ENCODE data around the gene MATN3.

The MATN3 gene

GRCh38 chr2:19993731-19994130 lies 18.7 kb downstream of the MATN3 start:
- Histone ChIP-seq H3K4me1 (ENCODE audit: control insufficient read depth in 1 of 2, insufficient read depth in 2 of 2, low read length in 2 of 2) (peaks cover 0 to 4% of the 10 kb centered on the region in 2 experiments), H3K9me3 (ENCODE audit: insufficient read depth, low read depth, low read length) (no peaks in the 10 kb centered on the region), H3K27me3 (ENCODE audit: insufficient read depth, low read length) (no peaks in the 10 kb centered on the region), H3K9ac (ENCODE audit: low read length) (no peak overlapping the region), H4K91ac (ENCODE audit: low read depth, low read length) (no peak overlapping the region), H3K79me2 (ENCODE audit: control insufficient read depth, insufficient read depth, low read length, poor library complexity) (peaks cover 2% of the 10 kb centered on the region), H2AFZ (ENCODE audit: insufficient read depth, low read length, poor library complexity) (no peak overlapping the region), H4K8ac (ENCODE audit: low read depth, low read length) (no peak overlapping the region), H3K27ac (ENCODE audit: low read depth, low read length) (no peak overlapping the region), H3K79me1 (ENCODE audit: low read length) (peaks cover 2% of the 10 kb centered on the region), H2BK120ac (ENCODE audit: insufficient read depth, low read length, poor library complexity) (no peak overlapping the region), H2BK5ac (ENCODE audit: low read depth, low read length, poor library complexity) (no peak overlapping the region), H2AK5ac (ENCODE audit: low read length) (no peak overlapping the region), H3K4ac (ENCODE audit: low read depth, low read length) (no peak overlapping the region), H3K18ac (ENCODE audit: low read length) (no peak overlapping the region), H3K36me3 (ENCODE audit: control insufficient read depth in 1 of 2, insufficient read depth in 2 of 2, low read length in 2 of 2) (peaks cover 5% of the 10 kb centered on the region in 2 experiments), H3K4me2 (ENCODE audit: low read length) (no peak overlapping the region), H4K12ac (ENCODE audit: low read depth, low read length) (no peak overlapping the region), H3K14ac (ENCODE audit: low read length) (no peak overlapping the region), H3K23ac (ENCODE audit: low read length) (no peak overlapping the region), H3K4me3 (ENCODE audit: low read depth, low read length) (no peak overlapping the region), H2BK12ac (ENCODE audit: low read length) (no peak overlapping the region)
- DNase-seq = no peak

GRCh38 chr2:19991895-19992294 lies 20.6 kb downstream of the MATN3 start:
- H3K4me1 ChIP-seq (ENCODE audit: control insufficient read depth in 1 of 2, insufficient read depth in 2 of 2, low read length in 2 of 2) = peaks cover 0 to 4% of the 10 kb centered on the region in 2 experiments
- H3K79me1 ChIP-seq (ENCODE audit: low read length) = peaks cover 2% of the 10 kb centered on the region
- H3K4ac ChIP-seq (ENCODE audit: low read depth, low read length) = no peak overlapping the region
- no CpG with 5 or more reads among the region's 1 CpG for WGBS (ENCODE audit: extremely low coverage, insufficient coverage, insufficient read length)
- no peak overlapping the region for H4K91ac ChIP-seq (ENCODE audit: low read depth, low read length)
- DNase-seq = no peak
- H3K23ac ChIP-seq (ENCODE audit: low read length) = no peak overlapping the region
- peaks cover 2% of the 10 kb centered on the region for H3K79me2 ChIP-seq (ENCODE audit: control insufficient read depth, insufficient read depth, low read length, poor library complexity)
- no peak overlapping the region for H4K8ac ChIP-seq (ENCODE audit: low read depth, low read length)
- no peak overlapping the region for H2AK5ac ChIP-seq (ENCODE audit: low read length)
- H2BK5ac ChIP-seq (ENCODE audit: low read depth, low read length, poor library complexity) = no peak overlapping the region
- H3K14ac ChIP-seq (ENCODE audit: low read length) = no peak overlapping the region
- H3K36me3 ChIP-seq (ENCODE audit: control insufficient read depth in 1 of 2, insufficient read depth in 2 of 2, low read length in 2 of 2) = peaks cover 2 to 5% of the 10 kb centered on the region in 2 experiments
- H3K27ac ChIP-seq (ENCODE audit: low read depth, low read length) = no peak overlapping the region
- no peak overlapping the region for H3K4me2 ChIP-seq (ENCODE audit: low read length)
- H2BK120ac ChIP-seq (ENCODE audit: insufficient read depth, low read length, poor library complexity) = no peak overlapping the region
- no peaks in the 10 kb centered on the region for H3K27me3 ChIP-seq (ENCODE audit: insufficient read depth, low read length)
- no peak overlapping the region for H2AFZ ChIP-seq (ENCODE audit: insufficient read depth, low read length, poor library complexity)
- no peak overlapping the region for H3K4me3 ChIP-seq (ENCODE audit: low read depth, low read length)
- no peaks in the 10 kb centered on the region for H3K9me3 ChIP-seq (ENCODE audit: insufficient read depth, low read depth, low read length)
- no peak overlapping the region for H4K12ac ChIP-seq (ENCODE audit: low read depth, low read length)
- H3K18ac ChIP-seq (ENCODE audit: low read length) = no peak overlapping the region
- H2BK12ac ChIP-seq (ENCODE audit: low read length) = no peak overlapping the region
- H3K9ac ChIP-seq (ENCODE audit: low read length) = no peak overlapping the region

DNA sequence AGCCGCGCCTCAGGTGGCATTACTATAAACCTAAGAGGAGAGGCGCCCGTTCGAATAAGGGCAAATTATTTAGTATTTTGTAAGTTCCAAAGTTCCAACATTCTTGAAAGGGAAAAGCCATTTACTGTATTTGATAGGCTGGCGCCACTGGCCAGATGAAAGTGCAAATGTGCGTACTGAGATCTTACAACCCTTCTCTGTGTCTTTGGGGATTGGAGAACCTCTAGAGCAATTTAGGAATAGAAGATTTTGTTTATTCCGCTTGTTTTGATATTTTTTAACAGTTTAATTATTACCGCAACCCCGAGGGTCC lies 22.1 kb downstream of the MATN3 start:
- Histone ChIP-seq H3K79me2 (ENCODE audit: control insufficient read depth, insufficient read depth, low read length, poor library complexity) (peaks cover 2% of the 10 kb centered on the region), H2BK12ac (ENCODE audit: low read length) (no peak overlapping the region), H4K91ac (ENCODE audit: low read depth, low read length) (peak overlapping the region; percentile 76), H4K12ac (ENCODE audit: low read depth, low read length) (peak overlapping the region; percentile 86), H3K27me3 (ENCODE audit: insufficient read depth, low read length) (no peaks in the 10 kb centered on the region), H2BK120ac (ENCODE audit: insufficient read depth, low read length, poor library complexity) (no peak overlapping the region), H2BK5ac (ENCODE audit: low read depth, low read length, poor library complexity) (no peak overlapping the region), H3K27ac (ENCODE audit: low read depth, low read length) (no peak overlapping the region), H4K8ac (ENCODE audit: low read depth, low read length) (peak overlapping the region; percentile 96), H3K36me3 (ENCODE audit: control insufficient read depth in 1 of 2, insufficient read depth in 2 of 2, low read length in 2 of 2) (peaks cover 0 to 5% of the 10 kb centered on the region in 2 experiments), H3K14ac (ENCODE audit: low read length) (peak overlapping the region; percentile 73), H2AFZ (ENCODE audit: insufficient read depth, low read length, poor library complexity) (peak overlapping the region; percentile 85), H3K4me2 (ENCODE audit: low read length) (peak overlapping the region; percentile 79), H2AK5ac (ENCODE audit: low read length) (no peak overlapping the region), H3K9ac (ENCODE audit: low read length) (no peak overlapping the region), H3K18ac (ENCODE audit: low read length) (no peak overlapping the region), H3K4me3 (ENCODE audit: low read depth, low read length) (peak overlapping the region; percentile 90), H3K23ac (ENCODE audit: low read length) (no peak overlapping the region), H3K4ac (ENCODE audit: low read depth, low read length) (no peak overlapping the region), H3K4me1 (ENCODE audit: control insufficient read depth in 1 of 2, insufficient read depth in 2 of 2, low read length in 2 of 2) (peaks cover 0 to 4% of the 10 kb centered on the region in 2 experiments), H3K9me3 (ENCODE audit: insufficient read depth, low read depth, low read length) (no peaks in the 10 kb centered on the region), H3K79me1 (ENCODE audit: low read length) (peaks cover 2% of the 10 kb centered on the region)
- DNase-seq = no peak
- WGBS (ENCODE audit: extremely low coverage, insufficient coverage, insufficient read length) = no CpG with 5 or more reads among the region's 10 CpGs

GRCh38 chr2:19989667-19990415 lies 22.6 kb downstream of the MATN3 start, which contains the start of gene WDR35:
WDR35 (minus strand) TSS chr2:19990105; CDS start chr2:19990015, 90 bp downstream.
- Histone ChIP-seq H2BK12ac (ENCODE audit: low read length) (no peak within 1 kb of the TSS), H3K9me3 (ENCODE audit: insufficient read depth, low read depth, low read length) (peaks cover 3% of the 10 kb centered on the region), H3K4me3 (ENCODE audit: low read depth, low read length) (peak within 1 kb of the TSS; percentile 90), H3K27me3 (ENCODE audit: insufficient read depth, low read length) (no peaks in the 10 kb centered on the region), H4K91ac (ENCODE audit: low read depth, low read length) (peak within 1 kb of the TSS; percentile 76), H3K18ac (ENCODE audit: low read length) (no peak within 1 kb of the TSS), H3K4ac (ENCODE audit: low read depth, low read length) (no peak within 1 kb of the TSS), H3K79me1 (ENCODE audit: low read length) (peaks cover 2% of the 10 kb centered on the region), H3K79me2 (ENCODE audit: control insufficient read depth, insufficient read depth, low read length, poor library complexity) (peaks cover 2% of the 10 kb centered on the region), H3K9ac (ENCODE audit: low read length) (peak within 1 kb of the TSS; percentile 77), H3K27ac (ENCODE audit: low read depth, low read length) (no peak within 1 kb of the TSS), H2AFZ (ENCODE audit: insufficient read depth, low read length, poor library complexity) (peak within 1 kb of the TSS; percentile 85), H3K14ac (ENCODE audit: low read length) (peak within 1 kb of the TSS; percentile 73), H2BK120ac (ENCODE audit: insufficient read depth, low read length, poor library complexity) (no peak within 1 kb of the TSS), H2BK5ac (ENCODE audit: low read depth, low read length, poor library complexity) (no peak within 1 kb of the TSS), H3K23ac (ENCODE audit: low read length) (no peak within 1 kb of the TSS), H4K8ac (ENCODE audit: low read depth, low read length) (peak within 1 kb of the TSS; percentile 96), H4K12ac (ENCODE audit: low read depth, low read length) (peak within 1 kb of the TSS; percentile 86), H3K4me1 (ENCODE audit: control insufficient read depth in 1 of 2, insufficient read depth in 2 of 2, low read length in 2 of 2) (peaks cover 0 to 4% of the 10 kb centered on the region in 2 experiments), H3K4me2 (ENCODE audit: low read length) (peak within 1 kb of the TSS; percentile 79), H3K36me3 (ENCODE audit: control insufficient read depth in 1 of 2, insufficient read depth in 2 of 2, low read length in 2 of 2) (peaks cover 0 to 1% of the 10 kb centered on the region in 2 experiments), H2AK5ac (ENCODE audit: low read length) (no peak within 1 kb of the TSS)
- no CpG with 5 or more reads among the region's 70 CpGs for WGBS (ENCODE audit: extremely low coverage, insufficient coverage, insufficient read length)
- DNase-seq = peak; percentile 76 to 90
